MM.1S (cell line): ENCODE results near the gene C1orf74.

Source experiments
- CTCF ChIP-seq: fragments of 300-600 bp; sonication (generic); IDR thresholded peaks from 2 replicates; pipeline ENCODE4 v1.5.1; 2016; ENCODE audit warnings: antibody characterized with exemption, low read length, mixed read lengths
- EZH2phosphoT487 ChIP-seq: fragments of 300-600 bp; sonication (generic); IDR thresholded peaks from 2 replicates; pipeline ENCODE4 v1.6.1; 2018; ENCODE audit warnings: antibody characterized with exemption, low read length

GRCh38 chr1:209822706-209823105, 38.3 kb upstream of the C1orf74 start:
- TF ChIP-seq CTCF (no peak), EZH2phosphoT487 (no peak)
